ENCODE measurements around the gene ARPP21.

- TF ChIP-seq ZC3H10 (CRISPR knock-in tag; IDR thresholded peaks at IDR 0.05): no peak
- no peak for TF ChIP-seq ESRRG (CRISPR knock-in tag; IDR thresholded peaks at IDR 0.05)
- no peak for TF ChIP-seq ZFP30 (CRISPR knock-in tag; IDR thresholded peaks at IDR 0.05)
- no peak for TF ChIP-seq ZFP3 (CRISPR knock-in tag; IDR thresholded peaks at IDR 0.05)
- no peak for TF ChIP-seq TSHZ2 (CRISPR knock-in tag; IDR thresholded peaks at IDR 0.05)
Measured at GRCh38 chr3:35739964-35740527, 100.7 kb downstream of the ARPP21 start.
